ENCODE measurements around the gene TREML2.
"Not testable (repeated sequence)": the region's sequence is repeated elsewhere in the genome, so short reads cannot be mapped to it uniquely, and the experiment has no call there.

The TREML2 gene

DNA sequence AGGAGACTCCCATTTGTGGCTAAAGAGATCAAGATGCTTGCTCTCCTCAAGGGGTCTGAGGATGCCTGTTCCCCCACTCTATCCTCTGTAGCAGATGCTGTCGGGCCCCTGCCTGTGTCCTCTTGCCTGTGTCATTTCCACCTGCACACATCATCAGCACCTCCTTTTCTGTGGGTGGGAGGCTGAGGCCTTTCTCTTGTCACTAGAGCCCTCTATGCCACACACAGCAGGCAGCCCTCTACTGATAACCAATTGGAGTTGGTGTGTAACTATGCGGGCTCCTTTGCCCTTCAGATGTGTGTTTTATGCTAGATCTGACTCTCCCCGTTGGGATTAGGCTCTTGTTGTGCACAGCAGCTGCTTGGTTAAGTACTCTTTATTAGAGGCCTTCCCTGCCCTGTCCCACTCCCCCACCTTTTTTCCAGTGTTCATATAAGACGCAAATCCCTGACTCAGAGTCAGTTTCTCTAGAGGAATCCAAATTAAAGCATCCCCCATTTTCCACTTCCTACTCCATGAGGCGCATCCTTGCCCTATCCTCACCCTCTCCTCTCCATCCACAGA is 7.7 kb downstream of the TREML2 start:
- DNase-seq: no peak
- Histone ChIP-seq H3K4me3 (ENCODE audit: insufficient read depth, low read depth, low read length, poor library complexity, severe bottlenecking) (no peak overlapping the region), H3K27ac (ENCODE audit: insufficient read depth, low read length, poor library complexity, severe bottlenecking) (no peak overlapping the region), H3K9me3 (ENCODE audit: control insufficient read depth, low read length) (no peaks in the 10 kb centered on the region), H3K27me3 (replicated peaks; ENCODE audit: control insufficient read depth, insufficient read depth, low read length, poor library complexity, severe bottlenecking) (no peaks in the 10 kb centered on the region), H3K4me1 (ENCODE audit: control insufficient read depth, insufficient read depth, low read length, poor library complexity, severe bottlenecking) (peaks cover 6% of the 10 kb centered on the region), H3K36me3 (ENCODE audit: control insufficient read depth, insufficient read depth, low read length) (peaks cover 7% of the 10 kb centered on the region)

DNA sequence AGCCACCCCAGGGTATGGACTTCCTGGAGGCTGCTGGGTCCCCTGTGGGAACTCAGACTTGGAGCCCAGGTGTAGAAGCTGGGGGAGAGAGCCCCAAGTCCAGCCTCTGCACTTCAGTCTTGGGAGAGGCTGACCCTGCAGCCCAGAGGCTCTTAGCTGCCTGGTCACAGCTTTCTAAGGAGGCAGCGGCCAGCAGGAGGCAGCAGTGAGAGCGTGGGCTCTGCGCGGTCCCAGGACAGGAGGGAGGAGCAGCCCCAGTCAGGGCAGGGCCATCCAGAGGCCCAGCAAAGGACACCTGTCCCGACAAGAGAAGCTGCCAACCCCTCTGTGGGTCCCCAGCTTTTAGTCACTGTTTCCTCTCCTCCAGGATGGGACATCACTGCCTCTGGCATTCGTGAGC is 9.4 kb downstream of the TREML2 start:
- Histone ChIP-seq H3K4me1 (ENCODE audit: control insufficient read depth, insufficient read depth, low read length, poor library complexity, severe bottlenecking) (peaks cover 6% of the 10 kb centered on the region), H3K9me3 (ENCODE audit: control insufficient read depth, low read length) (no peaks in the 10 kb centered on the region), H3K27ac (ENCODE audit: insufficient read depth, low read length, poor library complexity, severe bottlenecking) (no peak overlapping the region), H3K36me3 (ENCODE audit: control insufficient read depth, insufficient read depth, low read length) (peaks cover 7% of the 10 kb centered on the region), H3K27me3 (replicated peaks; ENCODE audit: control insufficient read depth, insufficient read depth, low read length, poor library complexity, severe bottlenecking) (no peaks in the 10 kb centered on the region), H3K4me3 (ENCODE audit: insufficient read depth, low read depth, low read length, poor library complexity, severe bottlenecking) (no peak overlapping the region)
- DNase-seq: no peak

DNA sequence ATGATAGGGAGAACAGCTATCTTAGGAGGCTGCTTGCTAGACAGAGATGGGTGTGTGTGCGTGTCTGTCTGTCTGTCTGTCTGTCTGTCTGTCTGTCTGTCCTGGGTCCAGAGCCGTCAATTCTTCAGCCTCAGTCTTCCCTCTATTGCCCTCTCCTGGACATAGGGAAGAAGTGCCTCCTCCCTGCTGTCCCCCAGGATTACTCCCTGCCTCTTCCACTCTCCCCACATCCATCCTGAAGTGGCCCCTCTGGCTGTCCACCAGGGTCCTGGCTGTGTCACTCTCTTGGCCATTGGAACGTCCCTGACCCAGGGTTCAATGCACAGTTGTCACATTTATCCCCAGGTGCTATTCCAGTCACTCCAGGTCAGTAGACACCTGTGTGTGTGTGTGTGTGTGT is 10.2 kb downstream of the TREML2 start:
- Histone ChIP-seq H3K9me3 (ENCODE audit: control insufficient read depth, low read length) (no peaks in the 10 kb centered on the region), H3K4me3 (ENCODE audit: insufficient read depth, low read depth, low read length, poor library complexity, severe bottlenecking) (no peak overlapping the region), H3K36me3 (ENCODE audit: control insufficient read depth, insufficient read depth, low read length) (peaks cover 7% of the 10 kb centered on the region), H3K27ac (ENCODE audit: insufficient read depth, low read length, poor library complexity, severe bottlenecking) (no peak overlapping the region), H3K27me3 (replicated peaks; ENCODE audit: control insufficient read depth, insufficient read depth, low read length, poor library complexity, severe bottlenecking) (no peaks in the 10 kb centered on the region), H3K4me1 (ENCODE audit: control insufficient read depth, insufficient read depth, low read length, poor library complexity, severe bottlenecking) (peaks cover 6% of the 10 kb centered on the region)
- no peak for DNase-seq

DNA sequence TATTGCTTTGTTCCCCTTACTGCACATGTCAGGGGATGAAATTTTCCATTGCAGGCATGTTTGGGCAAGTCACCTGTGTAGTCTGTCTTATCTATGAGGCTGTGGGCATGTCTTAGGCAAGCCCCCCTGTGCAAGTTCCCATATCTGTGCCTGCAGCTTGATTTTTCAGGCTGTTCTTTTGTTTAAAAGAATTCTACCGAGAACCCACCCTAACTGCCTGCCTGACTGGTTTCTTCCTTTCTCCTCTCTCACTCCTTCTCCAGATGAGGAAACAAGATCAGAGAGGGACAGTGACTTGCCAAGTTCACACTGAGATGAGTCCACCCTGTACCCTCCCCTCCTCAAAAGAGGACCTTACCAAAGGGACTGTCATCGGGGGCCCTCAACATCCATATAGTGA is 11.0 kb downstream of the TREML2 start:
- no peak overlapping the region for H3K4me3 ChIP-seq (ENCODE audit: insufficient read depth, low read depth, low read length, poor library complexity, severe bottlenecking)
- H3K4me1 ChIP-seq (ENCODE audit: control insufficient read depth, insufficient read depth, low read length, poor library complexity, severe bottlenecking): peaks cover 6% of the 10 kb centered on the region
- H3K36me3 ChIP-seq (ENCODE audit: control insufficient read depth, insufficient read depth, low read length): peaks cover 7% of the 10 kb centered on the region
- DNase-seq: no peak
- no peak overlapping the region for H3K27ac ChIP-seq (ENCODE audit: insufficient read depth, low read length, poor library complexity, severe bottlenecking)
- H3K9me3 ChIP-seq (ENCODE audit: control insufficient read depth, low read length): no peaks in the 10 kb centered on the region
- no peaks in the 10 kb centered on the region for H3K27me3 ChIP-seq (replicated peaks; ENCODE audit: control insufficient read depth, insufficient read depth, low read length, poor library complexity, severe bottlenecking)

DNA sequence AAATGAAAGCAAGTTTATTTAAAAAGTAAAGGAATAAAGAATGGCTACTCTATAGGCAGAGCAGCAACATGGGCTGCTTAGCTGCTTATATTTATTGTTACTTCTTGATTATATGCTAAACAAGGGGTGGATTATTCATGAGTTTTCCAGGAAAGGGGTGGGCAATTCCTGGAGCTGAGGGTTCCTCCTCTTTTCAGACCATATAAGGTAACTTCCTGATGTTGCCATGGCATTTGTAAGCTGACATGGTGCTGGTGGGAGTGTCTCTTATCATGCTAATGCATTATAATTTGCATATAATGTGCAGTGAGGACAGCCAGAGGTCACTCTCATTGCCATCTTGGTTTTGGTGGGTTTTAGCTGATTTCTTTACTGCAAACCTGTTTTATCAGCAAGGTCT is 11.9 kb downstream of the TREML2 start:
- not testable (repeated sequence) for H3K4me1 ChIP-seq (ENCODE audit: control insufficient read depth, insufficient read depth, low read length, poor library complexity, severe bottlenecking); H3K4me3 ChIP-seq (ENCODE audit: insufficient read depth, low read depth, low read length, poor library complexity, severe bottlenecking); H3K36me3 ChIP-seq (ENCODE audit: control insufficient read depth, insufficient read depth, low read length); H3K27ac ChIP-seq (ENCODE audit: insufficient read depth, low read length, poor library complexity, severe bottlenecking); H3K27me3 ChIP-seq (replicated peaks; ENCODE audit: control insufficient read depth, insufficient read depth, low read length, poor library complexity, severe bottlenecking); DNase-seq; H3K9me3 ChIP-seq (ENCODE audit: control insufficient read depth, low read length)

DNA sequence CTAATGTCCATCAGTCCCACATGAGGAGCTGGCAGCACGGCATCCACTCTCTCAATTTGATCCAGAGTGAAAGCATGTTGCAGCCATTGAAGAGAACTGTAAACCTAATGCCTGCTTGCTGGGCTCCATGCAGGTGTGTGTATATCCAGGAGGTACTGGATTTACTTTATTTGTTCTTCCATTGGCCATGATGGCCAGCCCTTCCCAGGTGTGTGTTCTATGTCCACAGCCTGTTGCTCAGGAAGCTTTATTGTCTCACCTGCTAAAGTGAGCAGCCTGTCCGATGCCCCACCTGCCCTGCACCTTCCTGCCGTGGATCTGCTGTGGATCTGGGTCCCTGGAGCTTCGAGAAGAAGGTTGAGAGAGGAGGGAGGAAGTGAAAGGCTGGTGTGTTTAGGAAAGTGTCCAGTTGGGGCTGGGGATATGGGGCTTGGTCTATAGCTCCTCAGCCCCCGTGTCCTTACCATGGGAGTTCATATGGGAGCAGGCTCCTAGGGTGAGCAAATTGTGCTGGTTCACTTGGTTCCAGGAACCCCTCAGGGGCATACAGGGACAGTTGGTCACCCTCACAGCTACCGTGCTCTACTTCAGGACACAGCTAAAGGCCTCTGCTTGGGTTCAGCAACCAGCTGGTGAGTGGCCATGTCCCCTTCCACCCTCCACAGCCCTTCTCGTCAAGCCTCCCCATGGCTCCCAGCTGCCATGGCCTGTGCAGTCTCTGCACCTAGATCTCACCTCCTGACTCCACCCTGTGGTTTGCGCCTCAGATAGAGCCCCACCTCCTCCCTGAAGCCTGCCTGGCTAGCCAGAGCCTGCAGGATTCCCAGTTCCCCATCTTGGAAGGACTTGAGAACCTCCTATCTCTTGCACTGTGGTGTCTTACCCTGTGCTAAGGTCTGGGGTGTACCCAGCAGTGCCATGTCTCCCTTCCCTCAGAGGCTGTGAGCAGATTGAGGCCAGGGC is 12.7 kb downstream of the TREML2 start:
- Histone ChIP-seq H3K27ac (ENCODE audit: insufficient read depth, low read length, poor library complexity, severe bottlenecking) (no peak overlapping the region), H3K4me3 (ENCODE audit: insufficient read depth, low read depth, low read length, poor library complexity, severe bottlenecking) (no peak overlapping the region), H3K36me3 (ENCODE audit: control insufficient read depth, insufficient read depth, low read length) (no peaks in the 10 kb centered on the region), H3K27me3 (replicated peaks; ENCODE audit: control insufficient read depth, insufficient read depth, low read length, poor library complexity, severe bottlenecking) (no peaks in the 10 kb centered on the region), H3K4me1 (ENCODE audit: control insufficient read depth, insufficient read depth, low read length, poor library complexity, severe bottlenecking) (peaks cover 6% of the 10 kb centered on the region), H3K9me3 (ENCODE audit: control insufficient read depth, low read length) (no peaks in the 10 kb centered on the region)
- no peak for DNase-seq

DNA sequence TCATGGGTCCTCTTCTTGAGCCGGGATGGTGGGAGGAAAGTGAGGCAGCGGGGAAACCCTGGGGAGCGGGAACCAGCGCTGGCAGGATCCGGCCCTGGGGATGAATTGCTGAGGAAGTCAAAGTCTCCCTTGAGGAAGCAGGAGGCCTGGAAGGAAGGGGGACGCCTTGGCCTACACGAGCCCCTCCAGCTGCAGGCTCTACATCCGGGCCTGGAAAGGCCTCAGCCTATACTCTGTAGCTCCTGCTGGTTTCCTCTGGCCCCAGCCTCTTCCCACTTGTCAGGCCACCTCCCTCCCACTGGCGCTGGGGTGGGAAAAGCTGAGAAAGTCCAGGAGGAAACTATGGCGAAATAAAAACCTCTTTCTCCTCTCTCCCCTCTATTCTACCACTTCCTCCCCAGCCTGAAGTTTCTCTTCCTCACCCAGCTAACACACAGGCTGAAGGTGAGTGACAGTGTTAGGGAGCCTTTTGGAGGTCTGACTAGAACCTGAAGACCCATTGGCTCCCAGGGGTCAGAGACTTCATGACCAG is 14.9 kb downstream of the TREML2 start:
- Histone ChIP-seq H3K4me1 (ENCODE audit: control insufficient read depth, insufficient read depth, low read length, poor library complexity, severe bottlenecking) (no peaks in the 10 kb centered on the region), H3K27me3 (replicated peaks; ENCODE audit: control insufficient read depth, insufficient read depth, low read length, poor library complexity, severe bottlenecking) (no peaks in the 10 kb centered on the region), H3K36me3 (ENCODE audit: control insufficient read depth, insufficient read depth, low read length) (no peaks in the 10 kb centered on the region), H3K27ac (ENCODE audit: insufficient read depth, low read length, poor library complexity, severe bottlenecking) (no peak overlapping the region), H3K9me3 (ENCODE audit: control insufficient read depth, low read length) (no peaks in the 10 kb centered on the region), H3K4me3 (ENCODE audit: insufficient read depth, low read depth, low read length, poor library complexity, severe bottlenecking) (no peak overlapping the region)
- no peak for DNase-seq

DNA sequence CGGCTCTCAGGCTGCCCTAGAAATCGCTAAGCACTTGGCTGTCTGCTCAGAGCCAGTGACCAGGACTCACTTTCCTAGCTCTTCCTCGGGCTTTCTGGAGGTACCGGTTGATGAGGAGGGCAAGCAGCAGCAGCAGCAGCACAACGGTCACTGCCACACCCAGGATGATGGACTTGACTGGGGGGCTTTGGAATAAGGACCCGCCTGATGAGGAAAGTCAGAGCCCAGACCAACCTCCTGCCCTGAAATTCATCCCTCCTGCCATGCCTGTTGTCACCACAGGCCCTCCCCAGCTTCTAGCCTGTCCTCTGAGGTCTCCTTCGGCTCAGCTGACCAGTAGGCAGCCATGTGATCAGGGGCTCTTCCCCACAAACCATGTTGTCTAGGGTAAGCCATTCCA is 16.2 kb downstream of the TREML2 start:
- no peak overlapping the region for H3K27ac ChIP-seq (ENCODE audit: insufficient read depth, low read length, poor library complexity, severe bottlenecking)
- no peaks in the 10 kb centered on the region for H3K9me3 ChIP-seq (ENCODE audit: control insufficient read depth, low read length)
- H3K4me3 ChIP-seq (ENCODE audit: insufficient read depth, low read depth, low read length, poor library complexity, severe bottlenecking): no peak overlapping the region
- H3K36me3 ChIP-seq (ENCODE audit: control insufficient read depth, insufficient read depth, low read length): no peaks in the 10 kb centered on the region
- DNase-seq: no peak
- no peaks in the 10 kb centered on the region for H3K4me1 ChIP-seq (ENCODE audit: control insufficient read depth, insufficient read depth, low read length, poor library complexity, severe bottlenecking)
- H3K27me3 ChIP-seq (replicated peaks; ENCODE audit: control insufficient read depth, insufficient read depth, low read length, poor library complexity, severe bottlenecking): no peaks in the 10 kb centered on the region

DNA sequence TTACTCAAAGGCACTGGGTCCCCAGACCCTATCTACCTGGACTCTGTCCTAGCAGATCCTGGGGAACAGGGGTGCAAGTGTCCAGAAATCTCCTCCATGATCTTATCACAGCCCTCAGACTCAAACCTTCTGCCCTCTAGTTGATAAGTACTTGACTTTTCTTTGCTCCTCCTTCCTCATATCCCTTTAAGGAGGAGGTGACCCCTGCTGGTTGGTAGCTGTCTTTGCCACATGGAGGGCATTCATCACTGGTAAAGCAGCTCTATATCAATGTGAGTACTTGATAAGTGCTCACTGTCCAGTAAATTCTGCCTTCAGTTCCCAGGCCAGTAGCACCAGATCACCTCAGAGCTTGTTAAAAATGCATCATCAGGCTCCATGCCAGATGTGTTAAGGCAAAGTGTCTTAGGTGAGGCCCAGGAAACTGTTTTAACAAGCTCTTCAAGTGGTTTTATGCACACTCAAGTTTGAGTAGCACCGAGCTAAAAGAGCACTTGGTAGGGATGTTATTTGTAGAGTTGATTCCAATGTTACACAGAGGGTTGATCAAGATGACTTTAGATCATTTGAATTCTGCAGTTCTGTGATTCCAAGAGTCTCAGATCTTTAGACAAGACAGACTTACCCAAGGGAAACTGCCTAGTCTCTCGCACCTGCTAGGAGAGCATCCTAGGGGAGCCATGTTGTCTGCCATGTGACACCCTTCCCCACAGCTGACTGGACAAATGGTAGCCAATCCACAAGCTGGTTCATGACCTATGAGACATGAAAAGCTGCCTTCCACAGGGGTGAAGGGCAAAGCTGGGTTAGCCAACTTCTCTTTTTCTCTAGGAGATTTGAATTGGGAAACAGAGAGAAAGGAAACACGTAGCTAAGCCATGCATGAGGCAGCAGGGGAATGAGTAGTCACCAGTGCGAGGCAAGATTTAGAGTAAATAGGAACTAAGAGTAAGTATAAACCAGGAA is 18.6 kb downstream of the TREML2 start:
- Histone ChIP-seq H3K4me3 (ENCODE audit: insufficient read depth, low read depth, low read length, poor library complexity, severe bottlenecking) (no peak overlapping the region), H3K9me3 (ENCODE audit: control insufficient read depth, low read length) (no peaks in the 10 kb centered on the region)

More for the DNA sequence above, 18.6 kb downstream of the TREML2 start:
- peak in 2 of 3 donors; percentile 8 to 21 for DNase-seq
- Histone ChIP-seq H3K4me1 (ENCODE audit: control insufficient read depth, insufficient read depth, low read length, poor library complexity, severe bottlenecking) (no peaks in the 10 kb centered on the region), H3K27me3 (replicated peaks; ENCODE audit: control insufficient read depth, insufficient read depth, low read length, poor library complexity, severe bottlenecking) (no peaks in the 10 kb centered on the region), H3K27ac (ENCODE audit: insufficient read depth, low read length, poor library complexity, severe bottlenecking) (no peak overlapping the region), H3K36me3 (ENCODE audit: control insufficient read depth, insufficient read depth, low read length) (no peaks in the 10 kb centered on the region)
